GM12801 (cell line): ENCODE data around the gene SPON1.

ENCODE experiments used
- CTCF ChIP-seq: IDR thresholded peaks from one replicate; pipeline ENCODE4 v1.5.1; 2011; ENCODE audit warnings: control low read depth; ENCODE audit not compliant: insufficient read length; ENCODE audit errors: extremely low read depth

SPON1 gene

GRCh38 chr11:14310679-14311078, 348.2 kb downstream of the SPON1 start:
- no peak for TF ChIP-seq CTCF

DNA sequence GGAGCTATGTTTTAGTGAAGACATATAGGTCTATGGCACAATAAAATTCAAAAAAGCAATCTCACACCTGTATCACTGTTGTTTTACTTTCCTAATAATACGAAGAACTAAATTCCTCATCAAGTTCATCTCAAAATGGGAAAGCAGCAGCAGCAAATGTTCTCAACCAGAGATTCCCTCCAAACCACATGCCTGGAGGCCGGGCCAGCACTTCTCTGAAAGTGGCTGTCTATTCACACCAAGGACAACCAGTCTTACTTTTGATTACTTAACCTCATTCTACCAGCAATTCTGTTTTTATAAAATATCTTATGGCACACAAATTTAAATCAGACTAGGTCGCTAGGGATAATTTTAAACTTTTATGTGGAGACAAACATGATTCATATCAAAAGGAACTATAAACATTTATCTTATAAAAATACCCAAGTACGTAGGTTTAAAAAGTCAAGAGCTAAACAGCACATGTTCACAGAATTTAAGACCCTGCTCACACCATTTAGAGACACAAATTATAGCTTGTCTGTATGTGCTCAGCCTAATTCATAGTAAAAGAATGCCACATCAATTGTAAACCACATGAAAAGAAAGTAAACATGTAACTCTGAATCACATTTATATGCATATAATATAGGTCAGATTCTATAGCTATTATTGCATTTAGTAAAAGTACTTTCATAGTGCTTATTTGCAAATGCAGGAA, 350.4 kb downstream of the SPON1 start:
- no peak for TF ChIP-seq CTCF

DNA sequence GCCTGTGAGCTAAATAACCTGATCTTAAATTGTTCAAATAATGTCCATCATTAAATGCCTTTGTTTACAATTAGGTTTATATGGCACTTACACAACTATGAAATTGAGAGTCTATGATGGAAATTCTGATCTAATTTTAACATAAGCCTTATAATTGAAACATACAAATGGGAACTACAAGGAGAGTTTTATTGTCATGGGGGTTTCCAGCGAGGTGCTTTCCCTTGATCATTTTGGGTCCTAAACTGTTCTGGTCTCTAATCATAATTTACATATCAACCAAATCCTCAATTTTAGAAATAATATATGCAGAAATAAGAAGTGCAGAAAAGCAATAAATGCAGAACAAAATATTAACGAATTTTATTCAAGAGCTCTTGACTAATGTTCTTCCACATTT, 351.6 kb downstream of the SPON1 start:
- no peak for TF ChIP-seq CTCF

- no peak for TF ChIP-seq CTCF
Observed at GRCh38 chr11:14315130-14315529, 352.6 kb downstream of the SPON1 start.
